GM10248 (cell line): Measurements from ENCODE around the gene ILRUN.

Source experiments
- CTCF ChIA-PET: fragments of 300-600 bp; sonication (Branson Sonifier 250); formaldehyde crosslinking; extraction: SDS; loops from one replicate; lab custom pipeline; 2021; ENCODE audit warnings: antibody characterized with exemption; lab: Yijun Ruan, JAX
- POLR2A ChIA-PET: fragments of 350-650 bp; sonication (Branson Sonifier 250); formaldehyde crosslinking; extraction: SDS; loops from one replicate; lab custom pipeline; 2020; ENCODE audit warnings: antibody characterized with exemption; lab: Yijun Ruan, JAX
- DNase-seq: peaks from one replicate; pipeline ENCODE4 v3.0.0; 2012; ENCODE audit errors: extremely low spot score
- CTCF ChIP-seq: IDR thresholded peaks from 2 replicates; pipeline ENCODE4 v1.5.1; 2012; ENCODE audit warnings: mild to moderate bottlenecking, low read depth; ENCODE audit errors: extremely low read depth, missing control alignments, control extremely low read depth

The ILRUN gene

GRCh38 chr6:34667481-34668238 lies 28.9 kb downstream of the ILRUN start:
- DNase-seq, result no peak
- ChIA-PET CTCF (interaction anchor here (0.7 to 1.0 kb wide), 2 partner anchors 11 to 30 kb away, joined by 3 read pairs; no protein-coding TSS in a partner anchor), POLR2A (no interaction called here)
- TF ChIP-seq CTCF, result no peak

- CTCF ChIA-PET, result interaction anchor here (0.8 to 3.6 kb wide), 5 partner anchors 8 to 56 kb away, joined by 3 to 16 read pairs (median 4); no protein-coding TSS in a partner anchor
- POLR2A ChIA-PET, result interaction anchor here (1.1 kb wide), 1 partner anchor 8 kb away, joined by 4 read pairs; no protein-coding TSS in a partner anchor
- no peak for DNase-seq
- TF ChIP-seq CTCF, result no peak
Measured at GRCh38 chr6:34665019-34665418, 31.5 kb downstream of the ILRUN start.

GRCh38 chr6:34664256-34664971 lies 32.2 kb downstream of the ILRUN start:
- ChIA-PET POLR2A (no interaction called here), CTCF (interaction anchor here (0.7 to 3.6 kb wide), 6 partner anchors 8 to 56 kb away, joined by 3 to 16 read pairs (median 4); no protein-coding TSS in a partner anchor)
- no peak for DNase-seq
- no peak for TF ChIP-seq CTCF

GRCh38 chr6:34663831-34664255 lies 32.7 kb downstream of the ILRUN start:
- no peak for TF ChIP-seq CTCF
- POLR2A ChIA-PET, result interaction anchor here (1.0 kb wide), 1 partner anchor 12 kb away, joined by 3 read pairs; no protein-coding TSS in a partner anchor
- CTCF ChIA-PET, result interaction anchor here (0.7 to 3.6 kb wide), 3 partner anchors 9 to 25 kb away, joined by 3 to 16 read pairs (median 4); no protein-coding TSS in a partner anchor
- DNase-seq, result no peak

GRCh38 chr6:34663371-34663770 lies 33.2 kb downstream of the ILRUN start:
- no peak for TF ChIP-seq CTCF
- POLR2A ChIA-PET, result interaction anchor here (1.0 kb wide), 1 partner anchor 12 kb away, joined by 3 read pairs; no protein-coding TSS in a partner anchor
- no peak for DNase-seq
- CTCF ChIA-PET, result interaction anchor here (0.7 to 3.6 kb wide), 2 partner anchors 9 to 12 kb away, joined by 3 to 16 read pairs; no protein-coding TSS in a partner anchor

- ChIA-PET CTCF (no interaction called here), POLR2A (interaction anchor here (0.6 to 0.7 kb wide), 2 partner anchors 18 to 150 kb away, joined by 3 to 4 read pairs; no protein-coding TSS in a partner anchor)
- TF ChIP-seq CTCF, result no peak
- no peak for DNase-seq
Measured at GRCh38 chr6:34661357-34661756, 35.2 kb downstream of the ILRUN start.
